Measurements from ENCODE around the gene ENPP1.
"Not testable (repeated sequence)": the region's sequence is repeated elsewhere in the genome, so short reads cannot be mapped to it uniquely, and the experiment has no call there.

The ENPP1 gene

DNA sequence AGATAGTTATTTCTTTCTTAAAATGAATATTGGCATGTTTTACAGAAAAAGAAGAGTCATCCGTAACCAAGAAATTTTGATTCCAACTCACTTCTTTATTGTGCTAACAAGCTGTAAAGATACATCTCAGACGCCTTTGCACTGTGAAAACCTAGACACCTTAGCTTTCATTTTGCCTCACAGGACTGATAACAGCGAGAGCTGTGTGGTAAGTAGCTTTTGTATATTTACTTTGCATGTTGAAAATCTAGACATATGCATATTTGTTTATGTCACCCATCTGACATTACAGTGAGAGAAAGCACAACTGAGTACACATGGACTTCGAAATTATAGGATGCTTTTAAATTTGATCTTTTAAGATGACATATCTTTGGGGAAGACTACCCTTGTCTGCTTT is 78.7 kb downstream of the ENPP1 start:
- DNase-seq (ENCODE audit: insufficient read length, low spot score), result no peak
- no peak for TF ChIP-seq POLR2A (IDR thresholded peaks at IDR 0.05; ENCODE audit: low read depth, low read length)
- no peak for FAIRE-seq

DNA sequence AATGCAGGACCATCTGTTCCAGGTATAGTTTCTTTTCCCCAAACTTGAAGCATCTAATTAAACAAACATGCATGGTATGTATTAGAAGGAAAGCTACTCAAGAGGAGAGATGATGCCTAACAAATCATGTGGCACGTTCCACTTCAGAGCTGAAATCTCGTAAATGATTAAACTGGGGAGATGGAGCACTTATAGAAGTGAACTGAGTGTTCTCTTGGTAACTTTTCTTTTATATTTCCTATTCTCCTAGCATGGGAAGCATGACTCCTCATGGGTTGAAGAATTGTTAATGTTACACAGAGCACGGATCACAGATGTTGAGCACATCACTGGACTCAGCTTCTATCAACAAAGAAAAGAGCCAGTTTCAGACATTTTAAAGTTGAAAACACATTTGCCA is 82.3 kb downstream of the ENPP1 start:
- no peak for DNase-seq (ENCODE audit: insufficient read length, low spot score)
- no peak for TF ChIP-seq POLR2A (IDR thresholded peaks at IDR 0.05; ENCODE audit: low read depth, low read length)
- no peak for FAIRE-seq

DNA sequence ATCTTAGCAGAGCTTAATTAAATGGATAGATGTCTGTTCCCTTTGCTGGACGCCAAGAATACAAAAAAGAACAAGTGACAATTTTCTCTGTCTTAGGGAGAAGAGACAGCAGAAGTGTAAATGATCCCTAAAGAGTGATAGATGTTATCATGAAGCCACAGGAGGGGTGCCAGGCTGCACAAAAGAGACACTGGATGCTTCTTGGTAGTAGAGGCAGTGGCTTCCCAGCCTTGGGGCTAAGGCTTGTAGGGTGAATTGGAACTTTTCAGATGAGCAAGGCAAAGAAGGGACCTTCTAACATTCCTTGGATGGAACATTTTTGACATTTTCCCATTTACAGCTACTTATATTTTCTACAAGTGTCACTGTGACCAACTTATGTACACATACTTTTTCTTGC is 85.4 kb downstream of the ENPP1 start:
- no peak for FAIRE-seq
- no peak for DNase-seq (ENCODE audit: insufficient read length, low spot score)
- TF ChIP-seq POLR2A (IDR thresholded peaks at IDR 0.05; ENCODE audit: low read depth, low read length), result no peak

DNA sequence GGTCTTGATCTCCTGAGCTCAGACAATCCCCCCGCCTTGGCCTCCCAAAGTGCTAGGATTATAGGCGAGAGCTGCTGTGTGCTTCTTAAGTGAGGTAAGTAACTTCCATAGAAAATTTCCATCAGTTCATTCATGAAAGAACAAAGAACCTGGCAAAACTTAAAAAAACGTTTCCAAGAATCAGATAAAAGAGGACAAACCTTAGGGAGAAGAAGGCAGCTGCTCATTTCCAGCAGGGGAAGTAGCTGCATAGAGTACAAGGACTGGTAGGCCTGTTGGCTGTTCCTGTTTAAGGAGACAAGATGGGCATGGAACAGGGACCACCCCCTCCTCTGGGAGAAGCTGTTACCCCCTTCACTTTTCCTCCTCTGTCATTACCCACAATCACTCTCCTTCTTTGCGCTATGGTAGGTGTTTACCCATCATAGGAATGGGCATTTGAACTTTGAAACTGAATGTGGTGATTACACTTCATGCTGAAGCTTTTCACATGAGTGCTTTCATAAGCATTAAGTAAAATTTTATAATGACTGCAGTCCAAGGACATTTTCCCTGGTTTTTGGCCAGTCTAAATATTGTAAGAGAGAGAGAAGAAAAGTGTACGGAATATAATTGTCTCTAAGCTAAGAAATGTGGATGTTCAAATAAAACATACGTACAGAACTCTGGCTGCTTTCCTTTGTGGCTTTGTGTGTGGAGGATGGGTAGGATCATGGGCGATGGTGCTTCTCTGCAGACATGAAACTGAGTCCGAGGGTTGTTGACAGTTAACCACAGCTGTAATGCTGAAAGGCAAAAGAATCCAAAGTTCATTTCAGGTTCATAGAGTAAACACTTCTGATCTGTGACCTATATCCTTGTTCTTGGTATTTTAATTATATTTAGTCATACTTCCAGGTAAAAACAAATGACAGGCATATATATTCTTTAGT is 86.9 kb downstream of the ENPP1 start:
- FAIRE-seq (no peak), DNase-seq (ENCODE audit: insufficient read length, low spot score) (no peak)
- TF ChIP-seq POLR2A (IDR thresholded peaks at IDR 0.05; ENCODE audit: low read depth, low read length), result no peak

DNA sequence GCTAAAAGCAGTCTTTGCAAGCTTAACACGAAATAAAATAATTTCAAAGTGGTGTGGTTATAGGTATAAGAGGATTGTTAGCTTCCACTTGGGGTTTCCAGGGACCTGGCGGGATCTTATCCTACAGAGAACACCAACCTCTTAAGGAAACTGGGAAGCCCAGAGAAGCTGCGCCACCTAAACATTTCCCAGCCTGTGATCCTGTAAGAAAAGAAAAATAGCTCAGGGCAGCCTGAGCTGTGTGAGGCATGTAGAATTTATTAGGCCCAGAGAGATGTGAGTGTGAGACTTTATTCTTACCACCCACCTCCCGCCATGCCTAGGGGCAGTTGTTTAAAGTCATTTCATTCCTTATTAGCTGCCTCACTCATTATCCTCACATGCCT is 89.2 kb downstream of the ENPP1 start:
- FAIRE-seq (no peak), DNase-seq (ENCODE audit: insufficient read length, low spot score) (no peak)
- no peak for TF ChIP-seq POLR2A (IDR thresholded peaks at IDR 0.05; ENCODE audit: low read depth, low read length)

DNA sequence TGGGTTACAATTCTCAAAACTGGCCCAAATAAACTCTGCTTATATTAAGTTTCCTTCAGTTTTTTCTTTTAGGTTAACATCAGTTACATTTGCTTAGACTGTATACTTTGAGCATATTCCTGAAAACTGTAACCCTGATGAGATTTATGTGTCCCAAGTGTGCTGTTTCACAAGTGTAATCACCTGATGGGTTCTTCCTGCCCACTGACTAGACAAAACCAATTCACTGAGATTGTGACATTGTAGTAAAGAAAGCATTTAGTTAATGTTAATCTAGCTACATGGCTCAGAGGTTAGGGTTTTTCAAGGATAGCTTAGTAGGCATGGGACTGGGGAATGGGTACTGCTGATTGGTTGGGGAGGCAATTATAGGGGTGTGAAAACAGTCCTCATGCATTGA is 89.8 kb downstream of the ENPP1 start:
- FAIRE-seq (no peak), DNase-seq (ENCODE audit: insufficient read length, low spot score) (no peak)
- no peak for TF ChIP-seq POLR2A (IDR thresholded peaks at IDR 0.05; ENCODE audit: low read depth, low read length)

DNA sequence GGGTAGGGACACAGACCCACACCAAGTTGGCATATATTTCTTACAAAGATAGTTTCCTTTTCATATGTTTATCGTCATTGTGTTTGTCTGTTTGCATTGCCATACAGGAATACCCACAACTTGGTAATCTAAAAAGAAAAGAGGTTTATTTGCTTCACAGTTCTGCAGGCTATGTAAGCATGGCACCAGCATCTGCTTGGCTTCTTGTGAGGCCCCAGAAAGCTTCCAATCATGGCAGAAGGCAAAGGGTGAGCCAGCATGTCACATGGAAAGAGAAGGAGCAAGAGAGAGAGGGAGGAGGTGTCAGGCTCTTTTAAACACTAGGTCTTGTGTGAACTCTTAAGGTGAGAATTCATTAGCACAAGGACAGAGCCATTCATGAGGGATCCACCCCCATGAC is 90.9 kb downstream of the ENPP1 start:
- FAIRE-seq, result no peak
- no peak for DNase-seq (ENCODE audit: insufficient read length, low spot score)
- no peak for TF ChIP-seq POLR2A (IDR thresholded peaks at IDR 0.05; ENCODE audit: low read depth, low read length)

- no peak for TF ChIP-seq POLR2A (IDR thresholded peaks at IDR 0.05; ENCODE audit: low read depth, low read length)
- FAIRE-seq, result no peak
- no peak for DNase-seq (ENCODE audit: insufficient read length, low spot score)
These were observed 92.4 kb downstream of the ENPP1 start for GRCh38 chr6:131900231-131900630.

GRCh38 chr6:131901326-131901873 is 93.6 kb downstream of the ENPP1 start:
- FAIRE-seq; DNase-seq (ENCODE audit: insufficient read length, low spot score): not testable (repeated sequence)

DNA sequence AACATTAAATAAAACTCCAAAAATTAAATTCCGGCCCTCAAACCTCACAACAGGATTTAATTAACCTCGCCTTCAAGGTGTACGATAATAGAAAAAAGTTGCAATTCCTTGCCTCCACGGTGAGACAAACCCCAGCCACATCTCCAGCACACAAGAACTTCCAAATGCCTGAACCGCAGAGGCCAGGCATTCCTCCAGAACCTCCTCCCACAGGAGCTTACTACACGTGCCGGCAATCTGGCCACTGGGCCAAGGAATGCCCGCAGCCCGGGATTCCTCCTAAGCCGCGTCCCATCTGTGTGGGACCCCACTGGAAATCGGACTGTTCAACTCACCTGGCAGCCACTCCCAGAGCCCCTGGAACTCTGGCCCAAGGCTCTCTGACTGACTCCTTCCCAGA is 95.9 kb downstream of the ENPP1 start:
- not testable (repeated sequence) for DNase-seq (ENCODE audit: insufficient read length, low spot score); FAIRE-seq

- DNase-seq (ENCODE audit: insufficient read length, low spot score); FAIRE-seq: not testable (repeated sequence)
These were observed 101.0 kb downstream of the ENPP1 start for GRCh38 chr6:131908787-131909186.

DNA sequence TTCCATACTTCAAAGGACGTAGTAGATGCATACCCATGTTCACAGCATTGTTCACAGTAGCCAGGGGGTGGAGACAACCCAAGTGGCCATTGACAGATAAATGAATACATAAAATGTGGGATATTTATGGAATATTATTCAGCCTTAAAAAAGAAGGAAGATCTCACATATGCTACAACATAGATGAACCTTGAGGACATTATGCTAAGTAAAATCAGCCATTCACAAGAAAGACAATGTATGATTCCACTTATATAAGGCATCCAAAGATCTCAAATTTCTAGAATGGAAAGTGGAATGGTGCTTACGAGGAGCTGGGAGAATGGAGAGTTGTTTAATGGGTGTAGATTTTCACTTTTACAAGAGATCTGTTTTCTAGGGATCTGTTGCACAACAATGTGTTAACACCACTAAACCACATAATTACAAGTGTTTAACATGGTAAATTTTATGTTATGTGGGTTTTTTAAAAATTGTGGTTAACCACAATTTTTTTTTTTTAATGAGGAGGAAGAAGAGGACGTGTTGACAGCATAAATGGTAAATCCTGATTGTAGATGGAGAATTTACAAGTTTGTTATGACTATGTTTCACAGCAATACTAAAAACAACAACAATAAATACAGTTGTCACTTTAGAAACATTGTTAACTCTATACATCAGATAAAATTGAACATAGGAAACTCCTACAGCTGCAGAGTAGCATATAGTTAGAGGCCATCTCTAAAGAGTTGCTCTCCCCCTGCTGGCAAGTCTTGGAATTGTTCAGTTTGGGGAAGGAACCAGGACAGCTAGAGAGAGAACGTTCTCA is 101.8 kb downstream of the ENPP1 start:
- FAIRE-seq (peak; percentile 50), DNase-seq (ENCODE audit: insufficient read length, low spot score) (peak; percentile 5)
- TF ChIP-seq POLR2A (IDR thresholded peaks at IDR 0.05; ENCODE audit: low read depth, low read length), result no peak

- DNase-seq (ENCODE audit: insufficient read length, low spot score), result no peak
- no peak for TF ChIP-seq POLR2A (IDR thresholded peaks at IDR 0.05; ENCODE audit: low read depth, low read length)
- FAIRE-seq, result no peak
These were observed 102.4 kb downstream of the ENPP1 start for GRCh38 chr6:131910219-131910589.

GRCh38 chr6:131910956-131911355 is 103.1 kb downstream of the ENPP1 start:
- no peak for FAIRE-seq
- TF ChIP-seq POLR2A (IDR thresholded peaks at IDR 0.05; ENCODE audit: low read depth, low read length), result no peak
- no peak for DNase-seq (ENCODE audit: insufficient read length, low spot score)

- no peak for FAIRE-seq
- DNase-seq (ENCODE audit: insufficient read length, low spot score), result no peak
- no peak for TF ChIP-seq POLR2A (IDR thresholded peaks at IDR 0.05; ENCODE audit: low read depth, low read length)
These were observed 104.1 kb downstream of the ENPP1 start for GRCh38 chr6:131911951-131912350.
